ENCODE measurements around the gene IL31RA. TPM values are rescaled to one million over a fixed set of nuclear protein-coding genes. Genes with fewer than 3 reads are reported as not detected.
A peak's percentile ranks its signal among the peaks of the same experiment; 100 is the strongest.

Gene IL31RA
- total and polyA plus RNA-seq, 5 donors: not detected

- Histone ChIP-seq H3K27ac (ENCODE audit: low read length) (no peak overlapping the region), H3K9me3 (ENCODE audit: control insufficient read depth, low read length) (no peaks in the 10 kb centered on the region), H3K4me3 (ENCODE audit: low read length) (no peak overlapping the region), H3K27me3 (ENCODE audit: control insufficient read depth, insufficient read depth) (no peaks in the 10 kb centered on the region), H3K4me1 (ENCODE audit: control insufficient read depth, insufficient read depth, low read length) (no peaks in the 10 kb centered on the region)
- intact Hi-C loops (cut with DNase I): no loop called here
- ATAC-seq: no peak
- DNase-seq: no peak
- WGBS: 88% methylated on average over 5 of the region's 5 CpGs
Observed at GRCh38 chr5:55917402-55918086, 66.4 kb downstream of the IL31RA start.

- intact Hi-C loops (cut with DNase I): no loop called here
- Histone ChIP-seq H3K27ac (ENCODE audit: low read length) (no peak overlapping the region), H3K9me3 (ENCODE audit: control insufficient read depth, low read length) (no peaks in the 10 kb centered on the region), H3K27me3 (ENCODE audit: control insufficient read depth, insufficient read depth) (no peaks in the 10 kb centered on the region), H3K4me1 (ENCODE audit: control insufficient read depth, insufficient read depth, low read length) (no peaks in the 10 kb centered on the region), H3K4me3 (ENCODE audit: low read length) (no peak overlapping the region)
- DNase-seq (no peak), ATAC-seq (no peak)
- 93% methylated on average over 17 of the region's 17 CpGs for WGBS
Observed at GRCh38 chr5:55918087-55919035, 67.2 kb downstream of the IL31RA start.

GRCh38 chr5:55919625-55920024, 68.5 kb downstream of the IL31RA start:
- Histone ChIP-seq H3K27ac (ENCODE audit: low read length) (no peak overlapping the region), H3K9me3 (ENCODE audit: control insufficient read depth, low read length) (no peaks in the 10 kb centered on the region), H3K4me1 (ENCODE audit: control insufficient read depth, insufficient read depth, low read length) (no peaks in the 10 kb centered on the region), H3K27me3 (ENCODE audit: control insufficient read depth, insufficient read depth) (no peaks in the 10 kb centered on the region), H3K4me3 (ENCODE audit: low read length) (no peak overlapping the region)
- WGBS: 82% methylated on average over 3 of the region's 3 CpGs
- ATAC-seq (no peak), DNase-seq (no peak)
- intact Hi-C loops (cut with DNase I): no loop called here

- ATAC-seq (no peak), DNase-seq (no peak)
- WGBS: 72% methylated on average over 5 of the region's 5 CpGs
- Histone ChIP-seq H3K27me3 (ENCODE audit: control insufficient read depth, insufficient read depth) (no peaks in the 10 kb centered on the region), H3K4me1 (ENCODE audit: control insufficient read depth, insufficient read depth, low read length) (no peaks in the 10 kb centered on the region), H3K9me3 (ENCODE audit: control insufficient read depth, low read length) (no peaks in the 10 kb centered on the region), H3K27ac (ENCODE audit: low read length) (no peak overlapping the region), H3K4me3 (ENCODE audit: low read length) (no peak overlapping the region)
- intact Hi-C loops (cut with DNase I): no loop called here
Observed at GRCh38 chr5:55920784-55921183, 69.6 kb downstream of the IL31RA start.

GRCh38 chr5:55921617-55922016, 70.5 kb downstream of the IL31RA start:
- H3K27ac ChIP-seq (ENCODE audit: low read length): no peak overlapping the region
- whole genome bisulfite sequencing: 91% methylated on average over 4 of the region's 4 CpGs
- no peaks in the 10 kb centered on the region for H3K9me3 ChIP-seq (ENCODE audit: control insufficient read depth, low read length)
- H3K4me1 ChIP-seq (ENCODE audit: control insufficient read depth, insufficient read depth, low read length): no peaks in the 10 kb centered on the region
- ATAC-seq (no peak), DNase-seq (no peak)
- intact Hi-C loops (cut with DNase I): no loop called here
- no peaks in the 10 kb centered on the region for H3K27me3 ChIP-seq (ENCODE audit: control insufficient read depth, insufficient read depth)
- no peak overlapping the region for H3K4me3 ChIP-seq (ENCODE audit: low read length)

- no peak overlapping the region for H3K27ac ChIP-seq (ENCODE audit: low read length)
- 34% methylated on average over 17 of the region's 17 CpGs for WGBS
- peak; percentile 56 to 82 for ATAC-seq
Observed at GRCh38 chr5:55923177-55923771, 72.1 kb downstream of the IL31RA start.

GRCh38 chr5:55923865-55924500, 72.8 kb downstream of the IL31RA start:
- intact Hi-C loops (cut with DNase I): no loop called here
- no peaks in the 10 kb centered on the region for H3K4me1 ChIP-seq (ENCODE audit: control insufficient read depth, insufficient read depth, low read length)

More at GRCh38 chr5:55923177-55923771, 72.1 kb downstream of the IL31RA start:
- Histone ChIP-seq H3K4me3 (ENCODE audit: low read length) (peak overlapping the region; percentile 63), H3K4me1 (ENCODE audit: control insufficient read depth, insufficient read depth, low read length) (no peaks in the 10 kb centered on the region), H3K9me3 (ENCODE audit: control insufficient read depth, low read length) (no peaks in the 10 kb centered on the region), H3K27me3 (ENCODE audit: control insufficient read depth, insufficient read depth) (no peaks in the 10 kb centered on the region)
- DNase-seq: peak; percentile 50 to 73 (median 70)
- intact Hi-C loops (cut with DNase I): no loop called here

GRCh38 chr5:55924744-55925143, 73.6 kb downstream of the IL31RA start:
- Histone ChIP-seq H3K4me1 (ENCODE audit: control insufficient read depth, insufficient read depth, low read length) (no peaks in the 10 kb centered on the region), H3K4me3 (ENCODE audit: low read length) (no peak overlapping the region), H3K9me3 (ENCODE audit: control insufficient read depth, low read length) (no peaks in the 10 kb centered on the region), H3K27me3 (ENCODE audit: control insufficient read depth, insufficient read depth) (no peaks in the 10 kb centered on the region), H3K27ac (ENCODE audit: low read length) (no peak overlapping the region)
- WGBS: 88% methylated on average over 11 of the region's 11 CpGs
- no peak for DNase-seq
- ATAC-seq: no peak
- intact Hi-C loops (cut with DNase I): no loop called here

More at GRCh38 chr5:55923865-55924500, 72.8 kb downstream of the IL31RA start:
- Histone ChIP-seq H3K4me3 (ENCODE audit: low read length) (peak overlapping the region; percentile 63), H3K27ac (ENCODE audit: low read length) (no peak overlapping the region), H3K9me3 (ENCODE audit: control insufficient read depth, low read length) (no peaks in the 10 kb centered on the region), H3K27me3 (ENCODE audit: control insufficient read depth, insufficient read depth) (no peaks in the 10 kb centered on the region)
- DNase-seq (no peak), ATAC-seq (peak in 1 of 2 donors; percentile 6)
- 88% methylated on average over 9 of the region's 9 CpGs for WGBS

GRCh38 chr5:55925181-55925580, 74.0 kb downstream of the IL31RA start:
- ATAC-seq (no peak), DNase-seq (no peak)
- Histone ChIP-seq H3K27me3 (ENCODE audit: control insufficient read depth, insufficient read depth) (no peaks in the 10 kb centered on the region), H3K27ac (ENCODE audit: low read length) (no peak overlapping the region), H3K4me1 (ENCODE audit: control insufficient read depth, insufficient read depth, low read length) (no peaks in the 10 kb centered on the region), H3K4me3 (ENCODE audit: low read length) (no peak overlapping the region), H3K9me3 (ENCODE audit: control insufficient read depth, low read length) (no peaks in the 10 kb centered on the region)
- intact Hi-C loops (cut with DNase I): no loop called here
- 99% methylated on average over 3 of the region's 3 CpGs for WGBS

GRCh38 chr5:55925712-55926111, 74.6 kb downstream of the IL31RA start:
- DNase-seq (no peak), ATAC-seq (no peak)
- no peaks in the 10 kb centered on the region for H3K27me3 ChIP-seq (ENCODE audit: control insufficient read depth, insufficient read depth)
- no peak overlapping the region for H3K4me3 ChIP-seq (ENCODE audit: low read length)
- H3K27ac ChIP-seq (ENCODE audit: low read length): no peak overlapping the region
- intact Hi-C loops (cut with DNase I): no loop called here
- H3K9me3 ChIP-seq (ENCODE audit: control insufficient read depth, low read length): no peaks in the 10 kb centered on the region
- 59% methylated on average over 5 of the region's 5 CpGs for WGBS
- no peaks in the 10 kb centered on the region for H3K4me1 ChIP-seq (ENCODE audit: control insufficient read depth, insufficient read depth, low read length)

All from right cardiac atrium (tissue), 5 donors.